ENCODE measurements around the gene AADACL4.
"Not testable (repeated sequence)": the region's sequence is repeated elsewhere in the genome, so short reads cannot be mapped to it uniquely, and the experiment has no call there.

The AADACL4 gene

DNA sequence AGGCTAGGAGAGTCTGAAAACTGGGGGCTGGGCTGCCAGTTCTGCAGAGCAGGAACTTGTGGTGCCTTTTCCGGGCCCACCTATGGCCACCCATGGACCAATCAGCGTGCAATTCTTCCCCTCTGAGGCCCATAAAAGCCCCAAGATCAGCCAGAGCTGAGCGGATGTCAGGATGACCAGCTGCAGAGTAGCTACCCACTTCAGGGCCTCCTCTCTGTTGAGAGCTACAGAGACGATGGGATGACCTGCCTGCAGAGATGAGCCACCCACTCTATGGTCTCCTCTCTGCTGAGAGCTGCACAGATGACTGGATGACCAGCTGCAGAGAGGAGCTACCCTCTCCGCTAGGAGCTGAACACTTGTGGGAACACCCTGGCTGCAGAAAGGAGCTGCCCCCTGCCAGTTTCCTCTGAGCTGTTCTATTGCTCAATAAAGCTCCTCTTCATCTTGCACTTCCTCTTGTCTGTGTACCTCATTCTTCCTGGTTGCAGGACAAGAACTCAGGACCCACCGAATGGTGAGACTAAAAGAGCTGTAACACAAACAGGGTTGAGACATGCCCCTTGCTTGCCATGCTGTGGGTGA, 12.8 kb upstream of the AADACL4 start:
- DNase-seq, result no peak

DNA sequence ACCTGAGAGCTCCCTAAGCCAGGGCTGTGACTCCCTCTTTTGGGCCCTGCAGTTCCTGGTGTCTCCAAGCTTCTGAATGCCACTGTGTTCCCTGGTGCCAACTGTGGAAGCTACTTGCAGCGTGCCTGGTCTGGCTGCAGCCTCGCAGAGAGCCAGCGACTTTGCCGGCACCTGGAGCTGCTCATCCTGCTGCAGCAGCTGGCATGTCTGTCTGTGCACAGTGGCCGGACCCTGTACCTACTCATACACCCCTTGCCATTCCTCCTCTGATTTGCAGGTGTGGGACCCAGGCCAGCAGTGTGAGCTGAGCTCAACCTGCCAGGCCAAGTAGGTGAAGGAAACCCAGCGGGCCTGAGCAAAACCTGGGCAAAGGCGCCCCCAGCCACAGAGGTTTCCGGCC, 12.3 kb upstream of the AADACL4 start:
- DNase-seq, result no peak

DNA sequence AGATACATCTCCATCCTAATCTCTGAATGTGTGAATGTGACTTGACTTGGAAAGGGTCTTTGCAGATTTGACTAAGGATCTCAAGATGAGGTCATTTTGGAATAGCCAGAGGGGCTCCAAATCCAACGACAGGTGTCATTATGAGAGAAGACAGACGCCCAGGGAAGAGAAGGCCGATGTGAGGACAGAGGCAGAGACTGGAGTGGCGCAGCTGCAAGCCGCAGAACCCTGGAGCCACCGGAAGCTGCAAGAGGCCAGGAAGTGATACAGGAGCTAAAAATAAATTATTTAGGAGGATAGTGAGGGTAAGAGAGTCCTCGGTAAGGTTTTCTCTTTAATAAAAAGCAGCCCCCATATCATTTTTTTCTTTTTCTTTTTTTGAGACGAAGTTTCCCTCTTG, 9.7 kb upstream of the AADACL4 start:
- no peak for DNase-seq

- no peak for DNase-seq
Observed at GRCh38 chr1:12634696-12635202, 9.1 kb upstream of the AADACL4 start.

DNA sequence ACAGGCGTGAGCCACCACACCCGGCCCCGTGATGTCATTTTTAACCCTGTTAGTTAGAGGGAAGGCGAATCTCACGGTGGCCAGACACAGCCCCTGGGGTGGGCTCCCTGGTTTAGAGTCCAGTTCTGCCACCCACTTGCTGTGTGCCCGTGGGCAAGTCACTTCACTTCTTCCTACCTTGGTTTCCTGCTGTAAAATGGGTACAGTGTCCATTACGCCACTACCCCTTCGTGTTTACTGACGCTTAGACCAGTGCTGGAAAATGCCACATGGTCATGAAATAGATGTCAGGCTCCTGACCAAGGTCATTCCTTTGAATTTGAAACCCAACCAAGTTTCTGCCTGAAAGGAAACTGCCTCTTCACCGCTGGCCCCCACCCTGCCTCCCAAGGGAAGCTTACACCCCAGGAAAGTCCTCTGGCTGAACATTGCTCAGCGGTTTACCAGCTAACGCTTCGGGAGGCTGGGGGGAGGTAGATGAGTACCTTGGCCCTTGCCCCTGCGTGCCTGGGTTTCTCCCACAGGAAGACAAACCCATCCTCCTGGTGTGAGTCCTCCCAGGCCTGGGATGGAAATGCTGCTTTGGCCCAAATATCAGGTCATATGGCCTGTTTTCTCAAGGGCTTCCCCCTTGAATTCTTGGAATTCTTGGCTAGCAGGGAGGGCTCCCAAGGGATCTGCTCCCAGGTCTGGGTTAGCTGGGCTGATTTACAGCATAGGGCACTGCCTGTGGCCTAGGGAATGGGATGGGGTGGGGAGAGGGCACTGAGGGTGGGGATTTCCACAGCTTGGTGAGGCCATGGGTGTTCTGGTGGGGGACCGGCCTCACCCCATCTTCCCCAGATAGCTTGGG, 7.6 kb upstream of the AADACL4 start:
- DNase-seq, result no peak

DNA sequence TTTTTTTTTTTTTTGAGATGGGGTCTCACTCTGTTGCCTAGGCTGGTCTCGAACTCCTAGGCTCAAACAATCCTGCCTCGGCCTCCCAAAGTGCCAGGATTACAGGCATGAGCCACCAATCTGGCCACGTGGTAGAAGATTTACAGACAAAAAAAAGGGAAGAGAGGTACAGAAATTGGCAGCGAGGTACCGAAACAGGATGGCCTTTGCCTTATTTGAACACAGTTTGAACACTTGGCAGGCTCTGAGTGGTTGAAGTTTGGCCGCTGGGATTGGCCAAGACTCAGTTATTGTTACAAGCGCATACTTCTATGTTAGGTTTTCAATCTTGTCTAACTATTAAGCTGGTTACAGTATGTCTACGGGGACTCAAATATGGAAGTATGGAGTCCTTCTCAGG, 6.2 kb upstream of the AADACL4 start:
- DNase-seq, result no peak

- DNase-seq, result no peak
Observed at GRCh38 chr1:12640237-12640957, 3.5 kb upstream of the AADACL4 start.

GRCh38 chr1:12640958-12641272, 3.0 kb upstream of the AADACL4 start:
- no peak for DNase-seq

DNA sequence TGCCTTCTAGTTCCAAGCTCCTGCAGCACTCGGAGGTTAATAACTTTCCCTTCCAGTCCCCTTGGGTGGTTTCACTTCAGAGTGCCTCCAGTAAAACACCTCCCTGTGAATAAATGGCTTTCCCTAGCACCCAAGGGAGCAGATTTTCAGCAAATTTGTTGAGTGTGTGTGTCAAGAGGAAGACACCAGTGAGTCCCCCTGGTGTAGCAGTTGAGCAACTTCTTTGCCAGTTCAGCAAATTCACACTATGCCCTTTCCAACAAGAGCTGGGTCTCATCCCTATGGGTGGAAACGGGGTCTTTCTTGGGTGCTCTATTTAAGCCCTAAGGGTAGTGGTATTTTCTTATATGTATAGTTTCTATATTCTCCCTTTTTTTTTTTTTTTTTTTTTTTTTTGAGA, 806 bp upstream of the AADACL4 start:
- DNase-seq, result no peak

- no peak for DNase-seq
Observed at GRCh38 chr1:12644237-12644636, 352 bp downstream of the AADACL4 start.

DNA sequence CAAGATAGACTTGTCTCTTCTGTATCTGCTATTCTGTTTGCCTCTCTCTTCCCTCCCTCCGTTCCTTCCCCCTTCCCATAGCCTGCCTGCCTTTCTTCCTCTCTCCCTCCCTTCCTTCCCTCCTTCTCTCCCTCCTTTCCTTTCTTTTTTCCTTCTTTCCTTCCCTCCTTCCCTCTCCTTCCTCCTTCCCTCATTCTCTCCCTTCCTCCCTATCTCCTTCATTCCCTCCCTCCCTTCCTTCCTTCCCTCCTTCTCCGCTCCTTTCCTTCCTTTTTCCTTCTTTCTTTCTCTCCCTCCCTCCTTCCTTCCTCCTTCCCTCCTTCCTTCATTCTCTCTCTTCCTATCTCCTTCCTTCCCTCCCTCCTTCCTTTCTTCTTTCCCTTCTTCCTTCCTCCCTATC, 944 bp downstream of the AADACL4 start:
- no peak for DNase-seq

DNA sequence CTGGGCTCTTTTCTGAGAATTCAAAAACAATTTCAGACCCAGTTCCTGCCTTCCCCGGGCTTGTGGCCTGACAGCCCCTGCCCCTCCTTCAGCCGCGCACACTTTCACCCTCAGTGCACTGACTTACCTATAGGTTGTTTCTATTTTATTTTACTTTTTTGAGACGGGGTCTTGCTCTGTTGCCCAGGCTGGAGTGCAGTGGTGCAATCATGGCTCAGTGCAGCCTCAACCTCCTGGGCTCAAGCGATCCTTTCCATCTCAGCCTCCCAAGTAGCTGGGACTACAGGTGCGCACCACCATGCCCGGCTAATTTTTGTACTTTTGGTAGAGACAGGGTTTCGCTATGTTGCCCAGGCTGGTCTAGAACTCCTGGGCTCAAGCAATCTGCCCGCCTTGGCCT, 1.5 kb downstream of the AADACL4 start:
- not testable (repeated sequence) for DNase-seq

- DNase-seq, result no peak
Observed at GRCh38 chr1:12648741-12649140, 4.9 kb downstream of the AADACL4 start.

DNA sequence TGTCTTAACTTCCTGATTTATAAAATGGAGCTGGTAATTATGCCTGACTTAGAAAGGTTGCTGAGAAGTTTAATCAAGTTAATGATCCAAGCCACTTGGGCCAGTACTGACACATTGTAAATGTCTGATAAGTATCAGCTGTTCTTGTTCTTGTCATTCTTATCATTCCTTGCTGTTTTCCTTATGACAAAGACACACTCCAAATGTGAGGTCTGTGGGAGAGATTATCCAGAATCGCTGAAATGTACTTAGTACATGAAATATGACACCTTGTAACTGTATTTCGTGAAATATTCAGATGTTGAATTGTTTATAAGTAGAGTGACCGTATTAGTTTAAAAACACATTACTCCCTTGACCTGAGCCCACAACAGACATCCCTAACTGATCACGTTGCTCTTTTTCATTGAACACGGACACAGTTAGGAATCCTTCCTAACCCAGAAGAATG, 6.1 kb downstream of the AADACL4 start:
- DNase-seq, result no peak

DNA sequence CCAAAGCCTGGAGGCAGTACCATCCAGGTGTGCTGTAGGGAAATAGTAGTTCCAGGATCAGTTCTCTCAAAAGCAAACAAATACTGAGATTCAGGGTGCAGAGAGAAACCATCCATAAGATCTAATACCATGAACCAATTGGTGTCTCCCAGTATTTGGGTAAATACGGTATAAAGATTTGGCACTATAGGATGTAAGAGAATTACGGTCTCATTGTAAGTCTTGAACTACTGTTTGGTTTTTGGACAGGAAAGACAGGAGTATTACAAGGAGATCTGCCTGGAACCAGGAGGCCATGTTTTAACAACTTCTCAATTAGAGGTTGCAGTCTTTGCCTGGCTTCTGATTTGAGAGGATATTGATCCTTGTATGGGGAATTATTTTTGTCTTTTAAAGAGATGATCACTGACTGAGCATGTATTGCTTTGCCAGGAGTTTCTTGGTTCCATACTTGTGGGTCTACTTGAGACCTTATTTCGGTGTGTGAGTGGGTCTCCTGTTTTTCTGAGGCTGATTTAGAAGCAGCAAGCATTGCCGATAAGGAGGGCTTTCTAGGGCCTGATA, 10.2 kb downstream of the AADACL4 start:
- DNase-seq, result no peak

GRCh38 chr1:12654657-12655056, 10.8 kb downstream of the AADACL4 start:
- DNase-seq, result no peak

GRCh38 chr1:12656575-12656974, 12.7 kb downstream of the AADACL4 start:
- DNase-seq, result no peak

GRCh38 chr1:12657060-12657884, 13.4 kb downstream of the AADACL4 start:
- DNase-seq, result no peak

DNA sequence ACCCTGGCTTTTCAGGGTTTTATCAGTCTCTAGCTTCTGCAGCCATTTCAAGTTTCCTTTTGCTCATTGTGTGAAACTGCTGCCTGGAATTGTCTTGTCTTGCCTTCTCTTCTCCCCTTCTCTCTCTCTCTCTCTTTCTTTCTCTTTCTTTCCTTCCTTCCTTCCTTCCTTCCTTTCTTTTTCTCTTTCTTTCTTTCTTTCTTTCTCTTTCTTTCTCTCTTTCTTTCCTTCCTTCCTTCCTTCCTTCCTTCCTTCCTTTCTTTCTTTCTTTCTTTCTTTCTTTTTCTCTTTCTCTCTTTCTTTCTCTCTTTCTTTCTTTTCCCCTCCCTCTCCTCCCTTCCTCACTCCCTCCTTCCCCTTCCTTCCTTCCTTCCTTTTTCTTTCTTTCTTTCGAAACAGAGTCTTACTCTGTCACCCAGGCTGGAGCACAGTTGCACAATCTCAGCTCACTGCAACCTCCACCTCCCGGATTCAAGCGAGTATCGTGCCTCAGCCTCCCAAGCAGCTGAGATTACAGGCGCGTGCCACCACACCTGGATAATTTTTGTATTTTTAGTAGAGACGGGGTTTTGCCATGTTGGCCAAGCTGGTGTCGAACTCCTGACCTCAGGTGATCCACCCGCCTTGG, 14.1 kb downstream of the AADACL4 start:
- DNase-seq, result not testable (repeated sequence)

GRCh38 chr1:12658531-12659453, 14.9 kb downstream of the AADACL4 start:
- DNase-seq, result peak; percentile 45
